ENCODE measurements around the gene GOLGA7B.

GOLGA7B gene

DNA sequence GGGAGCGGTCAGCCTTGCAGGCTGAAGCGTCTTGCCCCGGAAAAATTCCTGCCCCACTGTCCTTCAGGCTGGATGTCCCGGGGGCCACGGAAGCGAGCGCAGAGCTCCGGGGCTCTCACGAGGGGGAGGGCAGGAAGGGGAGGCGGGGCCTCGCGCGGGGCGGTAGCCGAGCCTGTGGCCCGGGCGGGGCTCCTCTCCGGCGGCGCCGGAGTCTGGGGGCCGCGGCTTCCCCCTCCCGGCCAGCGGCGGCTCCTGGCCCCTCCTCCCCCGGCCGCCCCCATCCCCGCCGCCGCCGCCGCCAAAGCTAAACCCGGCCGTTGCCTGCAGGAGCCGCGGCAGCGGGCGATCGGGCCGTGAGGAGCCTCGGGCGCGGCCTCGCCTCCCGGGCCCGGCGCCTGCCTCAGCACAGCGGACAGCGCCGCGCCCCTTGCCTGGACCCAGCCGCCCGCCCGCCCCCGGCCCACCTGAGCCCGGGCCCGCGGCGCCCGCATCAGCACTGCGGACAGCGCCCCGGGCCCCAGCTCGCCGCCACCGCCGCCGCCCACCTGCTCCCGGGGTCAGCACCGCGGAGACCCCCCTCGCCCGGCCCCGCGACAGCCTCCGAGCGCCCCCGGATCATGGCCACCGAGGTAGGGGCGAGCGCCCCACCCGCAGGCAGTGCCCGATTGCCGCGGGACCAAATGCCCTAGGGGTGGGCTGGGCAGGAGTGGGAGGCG lies at the start of gene GOLGA7B:
GOLGA7B (plus strand) TSS at position 157 of the 716 bp plus-strand sequence; CDS start at position 618, 461 bp downstream.
- peak; percentile 61 for DNase-seq

DNA sequence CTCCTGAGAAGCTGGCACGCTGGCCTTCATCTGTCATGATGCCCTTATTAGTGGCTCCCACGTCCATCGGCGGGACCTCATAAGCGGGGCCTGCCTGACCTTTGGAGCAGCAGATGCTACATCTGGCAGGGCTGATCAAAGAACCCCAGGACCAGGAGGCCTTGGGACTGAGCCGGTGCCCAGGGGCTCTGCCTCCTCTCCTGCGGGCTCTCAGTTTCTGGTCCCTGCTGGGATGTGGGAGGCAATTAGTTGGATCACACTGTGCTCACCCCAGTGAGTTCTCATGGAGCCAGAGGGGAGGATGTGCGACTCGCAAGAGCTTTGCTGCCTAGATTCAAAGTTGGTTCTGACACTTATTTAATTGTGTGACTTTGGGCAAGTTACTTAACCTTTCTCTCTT lies 49.2 kb upstream of the GOLGA7B start:
- DNase-seq: no peak

DNA sequence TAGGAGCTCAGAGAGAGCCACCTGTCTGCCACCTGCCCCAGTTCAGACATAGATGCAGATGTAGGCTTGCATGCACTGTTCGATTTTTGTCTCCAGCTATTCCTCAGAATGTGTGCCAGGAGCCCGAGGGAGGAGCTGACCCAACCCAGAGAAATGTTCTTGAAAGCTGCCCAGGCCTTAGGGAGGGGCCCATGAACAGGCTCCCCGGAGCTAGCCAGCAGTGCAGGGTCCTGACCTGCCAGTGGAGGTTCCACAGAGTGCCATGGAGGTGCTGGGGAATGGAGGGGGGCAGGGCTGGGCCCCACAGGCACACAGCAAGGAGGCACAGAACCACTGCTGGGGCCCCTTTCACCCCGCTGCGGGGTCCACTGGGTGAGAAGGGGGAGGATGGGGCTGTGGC lies 48.2 kb upstream of the GOLGA7B start:
- DNase-seq: no peak

DNA sequence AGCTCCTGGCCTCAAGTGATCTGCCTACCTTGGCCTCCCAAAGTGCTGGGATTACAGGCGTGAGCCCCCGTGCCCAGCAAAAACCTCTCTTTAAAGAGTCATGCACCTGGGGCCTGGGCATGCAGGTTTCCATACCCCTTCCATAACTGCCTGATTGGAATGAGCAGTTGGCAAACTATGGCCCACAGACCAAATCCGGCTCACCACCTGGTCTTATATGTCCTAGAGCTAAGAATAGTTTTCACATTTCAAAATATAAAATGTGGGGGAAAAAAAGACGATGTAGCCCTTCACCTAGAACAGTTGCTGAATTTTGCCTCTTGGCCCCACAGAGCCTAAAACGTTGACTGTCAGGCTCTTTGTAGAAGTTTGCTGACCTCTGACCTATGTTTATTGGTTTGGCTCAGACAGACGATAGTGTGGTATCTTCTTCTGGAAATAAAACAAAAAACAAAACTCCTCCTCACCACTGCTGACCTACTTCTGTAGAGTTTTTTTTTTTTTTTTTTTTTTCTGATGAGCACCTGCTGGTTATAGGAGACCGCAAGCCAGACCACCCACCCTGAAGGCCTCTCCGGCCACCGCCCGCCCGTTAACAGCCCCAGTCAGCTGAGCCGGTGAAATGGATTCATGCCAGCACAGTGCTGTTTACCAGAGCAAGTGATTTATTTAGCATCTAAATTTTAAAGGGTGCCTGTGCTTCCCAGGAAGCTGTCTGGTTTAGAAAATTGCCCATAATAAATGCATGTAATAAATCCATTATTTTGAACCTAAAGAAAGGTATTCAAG lies 44.4 kb upstream of the GOLGA7B start:
- DNase-seq: no peak

DNA sequence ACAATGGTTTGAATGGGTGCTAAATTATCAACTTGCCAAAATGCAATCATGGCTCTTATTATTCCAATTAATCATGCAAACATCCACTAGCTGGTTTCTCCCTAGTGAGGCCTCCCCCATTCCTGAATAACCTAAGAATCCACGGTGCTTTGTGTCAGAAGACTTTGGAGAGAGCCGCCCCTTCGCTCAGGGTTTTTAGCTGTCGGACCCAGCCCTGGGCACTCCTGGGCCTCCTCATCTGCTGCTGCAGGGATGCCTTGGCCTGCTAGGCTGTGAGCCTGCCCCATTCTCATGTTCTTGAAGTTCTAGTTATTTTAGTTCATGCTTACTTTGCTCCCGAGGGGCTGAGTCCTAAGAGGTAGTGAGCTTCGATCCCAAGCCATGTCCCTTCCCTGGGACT lies 43.7 kb upstream of the GOLGA7B start:
- no peak for DNase-seq

DNA sequence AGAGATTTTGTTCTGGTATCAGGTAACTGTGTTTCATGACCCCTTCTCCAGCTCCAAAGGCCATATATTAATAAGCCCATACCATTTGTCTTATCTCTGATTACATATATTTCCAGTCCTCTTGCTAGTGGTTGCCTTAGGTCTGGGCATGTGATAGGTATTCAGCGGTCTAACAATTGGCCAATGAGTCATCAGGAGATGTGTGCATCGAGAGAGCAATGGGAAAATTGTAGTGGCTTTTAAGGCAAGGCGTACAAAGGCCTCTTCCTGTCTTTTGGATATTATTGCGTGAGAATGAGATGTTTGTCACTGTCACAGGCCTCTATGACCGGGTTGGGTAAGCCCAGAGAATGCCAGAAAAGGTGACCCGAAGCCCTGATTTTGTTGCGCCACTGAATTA lies 39.2 kb upstream of the GOLGA7B start:
- DNase-seq: no peak

DNA sequence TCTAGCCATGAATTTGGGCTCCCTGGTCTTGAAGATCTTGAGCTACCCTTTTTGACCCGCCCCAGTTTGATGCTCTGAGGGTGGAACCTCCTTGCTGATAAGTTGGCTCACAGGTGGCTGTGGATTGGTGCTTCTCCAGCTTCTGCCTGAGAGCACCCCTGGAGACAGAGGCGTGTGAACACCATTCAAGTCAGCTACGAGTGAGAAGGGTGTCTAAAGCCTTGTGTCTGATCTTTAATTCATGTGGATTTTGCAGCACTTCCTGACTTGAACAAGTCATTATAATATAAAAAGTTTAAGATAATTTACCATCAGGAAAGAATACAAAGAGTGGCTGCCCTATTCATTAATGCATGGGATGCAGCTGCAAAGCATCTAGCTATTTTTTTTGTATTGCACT lies 37.7 kb upstream of the GOLGA7B start:
- DNase-seq: no peak

DNA sequence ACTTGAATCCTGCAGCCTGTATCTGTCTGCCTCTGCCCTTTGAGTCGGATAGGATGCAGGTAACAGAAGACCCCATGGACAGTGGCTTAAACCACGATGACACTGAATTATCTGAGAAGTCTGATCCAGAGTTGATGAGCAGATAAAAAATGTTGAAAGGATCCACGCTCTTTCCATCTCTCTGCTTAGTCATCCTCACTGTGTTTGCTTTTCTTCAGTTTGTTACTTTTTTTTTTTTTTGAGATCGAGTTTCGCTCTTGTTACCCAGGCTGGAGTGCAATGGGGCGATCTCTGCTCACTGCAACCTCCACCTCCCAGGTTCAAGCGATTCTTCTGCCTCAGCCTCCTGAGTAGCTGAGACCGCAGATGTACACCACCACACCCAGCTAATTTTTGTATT lies 36.9 kb upstream of the GOLGA7B start:
- no peak for DNase-seq

DNA sequence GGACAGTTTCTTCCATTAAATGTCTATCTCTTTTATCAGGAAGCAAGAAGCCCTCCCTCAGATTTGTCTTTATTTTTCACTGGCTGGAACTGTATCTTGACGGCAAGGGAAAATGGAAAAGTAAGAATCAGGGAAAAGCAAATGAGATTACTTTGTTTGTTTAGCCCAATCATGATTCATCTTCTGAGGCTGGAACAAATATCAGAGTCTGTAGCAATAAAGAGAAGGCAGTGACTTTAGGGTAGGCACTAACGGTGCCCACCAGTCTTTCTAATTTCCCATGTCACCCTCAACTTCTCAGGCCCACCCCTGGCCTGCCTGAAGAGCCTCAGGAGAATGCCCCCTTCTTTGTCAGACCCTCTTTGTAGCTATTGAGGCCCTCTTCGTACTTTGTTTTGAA lies 36.3 kb upstream of the GOLGA7B start:
- DNase-seq: no peak

DNA sequence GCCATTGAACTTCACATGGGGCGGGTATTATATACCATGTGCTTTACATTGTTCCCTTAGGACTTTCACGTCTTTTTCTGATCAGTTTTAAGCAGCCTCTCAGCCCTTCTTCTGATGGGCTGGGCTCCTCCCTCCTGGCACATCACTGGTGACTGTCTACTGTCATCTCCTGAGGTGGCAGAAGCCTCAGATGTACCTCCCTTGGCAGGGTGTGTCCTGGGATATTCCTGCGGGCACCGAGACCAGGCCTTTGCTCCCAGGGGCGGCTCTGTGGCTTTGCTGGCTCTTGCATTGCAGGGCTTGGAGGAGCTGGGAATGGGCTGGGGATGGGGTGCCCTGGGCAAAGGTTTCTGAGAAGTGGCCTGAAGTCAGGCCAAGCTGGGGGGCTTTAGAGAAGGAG lies 34.6 kb upstream of the GOLGA7B start:
- no peak for DNase-seq

DNA sequence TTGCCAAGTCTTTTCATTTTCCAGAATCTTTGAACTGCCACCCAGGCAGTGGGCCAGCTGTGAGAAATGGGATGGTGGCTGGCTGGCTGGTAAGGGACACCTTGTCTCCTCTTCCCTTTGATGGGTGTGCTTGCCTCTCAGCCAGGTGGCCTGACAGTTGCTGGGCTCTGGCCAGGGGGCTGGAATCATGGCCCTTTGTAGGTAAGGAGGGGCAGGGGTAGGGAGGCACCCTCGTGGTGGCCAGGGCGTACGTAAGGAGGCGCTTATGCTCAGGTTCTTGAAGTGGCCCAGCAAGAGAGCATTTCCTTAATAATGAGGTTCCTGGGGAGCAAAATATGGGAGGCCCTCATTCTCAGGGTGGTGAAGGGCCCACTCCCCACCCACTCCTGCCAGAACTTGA lies 33.0 kb upstream of the GOLGA7B start:
- no peak for DNase-seq

DNA sequence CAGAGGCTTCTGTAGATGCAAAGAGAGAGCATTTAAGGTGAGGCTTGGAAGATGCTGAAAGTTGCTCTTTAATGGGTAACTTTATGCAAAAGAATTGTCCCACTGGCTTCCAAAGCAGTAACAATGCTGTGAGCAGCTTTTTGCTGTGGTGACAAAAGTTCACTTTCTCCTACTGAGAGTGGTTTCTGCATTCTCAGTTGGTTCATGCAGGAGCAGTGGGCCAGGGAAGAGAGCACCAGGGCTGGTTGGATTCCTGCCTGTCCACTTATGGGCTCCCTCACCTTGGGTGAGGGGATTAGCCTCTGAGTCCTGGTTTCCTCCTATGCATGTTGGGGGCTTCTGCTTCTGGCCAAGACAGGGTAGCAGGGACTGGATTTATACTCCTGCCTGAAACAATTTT lies 31.1 kb upstream of the GOLGA7B start:
- no peak for DNase-seq

DNA sequence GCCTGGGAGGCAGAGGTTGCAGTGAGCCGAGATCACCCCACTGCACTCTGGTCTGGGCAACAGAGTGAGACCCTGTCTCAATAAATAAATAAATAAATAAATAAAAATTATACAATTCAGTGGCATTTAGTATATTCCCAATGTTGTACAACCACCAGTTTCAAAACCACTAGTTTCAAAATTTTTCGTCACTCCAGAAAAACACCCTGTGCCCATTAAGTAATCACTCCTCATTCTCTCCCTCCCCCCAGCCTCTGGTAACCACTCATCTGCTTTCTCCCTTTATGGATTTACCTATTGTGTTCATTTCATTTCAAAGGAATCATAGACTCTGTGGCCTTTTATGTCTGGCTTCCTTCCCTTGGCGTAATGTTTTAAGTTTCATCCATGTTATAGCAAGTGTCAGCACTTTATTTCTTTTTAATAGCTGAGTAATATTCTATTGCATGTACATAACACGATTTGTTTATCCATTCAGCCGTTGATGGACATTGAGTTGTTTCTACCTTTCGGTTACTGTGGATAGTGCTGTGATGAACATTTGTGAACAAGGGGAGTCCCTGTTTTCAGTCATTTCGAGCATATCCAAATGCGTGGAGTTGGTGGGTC lies 29.4 kb upstream of the GOLGA7B start:
- no peak for DNase-seq

DNA sequence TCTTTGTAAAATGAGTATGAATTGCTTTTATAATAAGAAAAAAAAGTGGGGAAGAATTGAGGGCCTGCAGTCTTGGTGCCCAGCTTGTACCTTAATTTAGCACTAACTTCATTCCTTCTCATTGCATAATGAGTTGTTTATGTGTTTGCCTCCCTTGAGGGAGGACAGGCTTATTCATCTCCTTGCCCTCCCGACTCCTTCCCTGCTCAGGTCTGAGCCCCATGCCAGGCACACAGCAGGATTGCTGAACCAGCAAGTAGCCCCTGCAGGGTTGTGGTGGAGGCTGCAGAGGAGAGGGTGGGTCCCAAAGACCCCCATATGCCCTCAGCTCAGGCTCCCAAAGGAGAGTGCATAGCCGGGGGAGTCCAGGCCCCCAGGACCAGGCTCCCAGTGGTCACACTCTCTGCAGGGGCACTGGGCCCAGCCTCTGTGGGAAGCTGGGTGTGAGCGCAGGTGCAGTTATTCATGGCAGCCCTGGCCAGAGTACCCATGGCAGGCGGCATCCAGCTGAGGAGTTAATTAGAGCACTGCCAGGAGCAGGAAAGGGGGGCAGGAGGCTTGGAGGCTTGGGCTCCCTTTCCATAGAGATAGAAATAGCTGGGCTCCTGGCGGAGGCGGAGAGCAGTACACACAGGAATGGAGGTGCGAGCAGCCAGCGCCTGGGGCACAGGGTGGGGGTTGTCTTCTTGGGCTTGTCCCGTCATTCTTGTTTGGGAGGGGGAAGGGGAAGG lies 28.2 kb upstream of the GOLGA7B start:
- DNase-seq: no peak

DNA sequence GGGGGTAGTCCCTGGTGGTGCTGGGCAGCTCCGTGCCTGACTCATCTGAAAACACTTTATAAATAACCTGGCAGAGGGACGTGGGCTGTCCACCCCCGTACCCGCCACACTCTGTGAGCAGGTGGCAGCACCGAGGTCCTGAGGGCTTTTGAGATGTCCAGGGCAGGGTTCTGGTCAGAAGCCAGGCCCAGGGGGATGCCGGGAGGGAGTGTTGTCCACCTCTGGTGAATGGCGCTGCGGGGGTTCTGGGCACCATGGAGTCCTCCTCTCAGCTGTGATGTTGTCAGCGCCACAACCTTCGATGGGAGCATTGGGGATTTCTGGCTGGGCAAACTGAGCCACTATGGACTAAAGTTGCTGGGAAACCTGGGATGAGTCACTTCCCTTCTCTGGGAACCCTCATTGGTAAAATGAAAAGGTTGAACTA lies 27.4 kb upstream of the GOLGA7B start:
- no peak for DNase-seq

DNA sequence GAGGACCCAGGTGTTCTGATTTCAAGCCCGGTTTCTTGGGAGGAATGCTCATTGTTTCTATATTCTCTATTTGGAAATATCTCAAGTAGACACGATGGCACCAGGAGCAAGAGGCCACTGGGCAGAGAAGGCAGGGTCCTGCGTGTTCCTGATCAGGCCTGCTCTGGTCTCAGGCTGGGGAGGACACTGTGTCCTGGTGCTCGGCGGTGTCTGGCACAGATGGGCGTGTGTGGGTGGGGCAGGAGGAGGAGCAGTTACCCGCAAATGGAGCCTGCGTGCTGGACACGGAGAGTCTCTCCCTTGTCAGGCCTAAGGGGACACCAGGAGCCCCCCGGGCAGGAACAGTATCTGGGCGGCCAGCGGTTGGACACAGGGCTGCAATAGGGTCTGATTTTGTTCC lies 25.9 kb upstream of the GOLGA7B start:
- DNase-seq: no peak

DNA sequence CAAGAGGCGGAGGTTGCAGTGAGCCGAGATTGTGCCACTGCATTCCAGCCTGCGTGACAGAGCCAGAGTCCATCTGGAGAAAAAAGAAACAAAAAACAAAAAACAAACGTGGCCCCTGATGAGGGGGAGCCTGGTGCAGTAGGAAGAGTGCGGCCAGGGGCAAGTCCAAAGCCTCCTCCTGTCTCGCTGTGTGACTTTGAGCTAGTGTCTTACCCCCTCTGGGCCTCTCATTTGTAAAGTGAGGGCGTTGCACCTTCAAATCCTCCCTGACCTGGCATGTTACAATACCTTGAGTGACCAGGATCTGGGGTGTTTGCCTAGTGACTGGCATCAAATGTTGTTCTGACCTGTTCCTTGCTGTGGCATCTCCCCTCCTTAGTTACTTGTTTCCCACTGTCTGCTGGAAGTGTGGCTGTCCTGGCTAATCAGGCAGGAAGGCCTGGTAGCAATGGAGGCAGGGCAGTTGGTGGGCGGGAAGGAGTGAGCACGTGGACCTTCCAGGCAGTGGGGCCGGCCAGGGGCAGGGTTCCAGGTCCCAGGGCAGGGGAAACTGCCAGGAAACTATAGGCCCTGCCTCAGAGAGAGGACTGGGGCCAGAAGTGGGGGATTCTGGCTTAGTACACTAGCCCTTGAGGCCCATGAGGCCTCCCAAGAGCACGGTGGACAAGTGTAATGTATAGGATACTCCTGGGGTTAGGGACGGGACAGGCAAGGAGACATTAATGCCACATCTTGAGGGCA lies 24.5 kb upstream of the GOLGA7B start:
- DNase-seq: no peak

DNA sequence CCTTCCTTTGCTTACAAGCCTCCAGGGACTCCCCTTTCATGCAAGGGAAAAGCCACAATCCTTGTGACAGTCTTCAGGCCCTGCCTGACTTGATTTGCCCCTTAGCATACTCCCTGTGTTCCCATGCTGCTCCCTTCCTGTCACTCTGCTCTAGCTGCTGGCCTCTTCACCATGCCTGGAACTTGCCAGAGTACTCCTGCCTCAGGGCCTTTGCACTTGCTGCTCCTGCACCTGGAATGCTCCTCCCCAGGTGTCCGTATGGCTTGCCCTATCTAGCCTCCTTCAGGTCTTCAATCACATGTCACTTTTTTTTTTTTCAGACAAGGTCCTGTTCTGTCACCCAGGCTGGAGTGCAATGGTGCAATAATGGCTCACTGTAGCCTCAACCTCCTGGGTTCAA lies 22.8 kb upstream of the GOLGA7B start:
- no peak for DNase-seq

DNA sequence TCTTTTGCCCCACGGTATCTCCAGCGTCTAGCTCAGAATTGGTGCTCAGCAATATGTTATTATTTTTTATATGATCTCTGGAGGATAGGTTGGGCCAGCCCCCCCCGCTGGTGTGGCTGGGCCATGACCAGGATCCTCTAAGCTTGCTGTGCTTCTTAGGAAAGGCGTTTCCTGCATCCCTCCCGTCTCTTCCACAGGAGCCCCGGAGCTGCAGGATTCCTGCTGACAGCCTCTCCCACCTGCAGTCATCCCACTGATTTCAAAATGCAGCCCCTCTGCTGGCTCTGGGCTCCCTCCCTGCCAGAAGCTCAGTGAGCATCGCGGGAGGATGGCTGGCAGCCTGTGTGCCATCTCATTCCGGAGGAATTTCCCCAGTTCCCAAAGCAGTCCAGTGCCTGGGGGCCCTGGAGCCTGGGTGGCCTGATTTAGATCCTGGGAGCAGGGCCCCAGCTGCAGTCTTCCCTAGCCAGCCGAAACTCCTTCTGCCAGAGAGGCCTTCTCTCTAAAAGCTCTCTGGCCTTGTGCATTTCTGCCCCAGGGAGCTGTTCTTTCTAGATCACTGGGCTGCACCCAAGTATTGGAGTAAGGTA lies 21.8 kb upstream of the GOLGA7B start:
- DNase-seq: no peak

DNA sequence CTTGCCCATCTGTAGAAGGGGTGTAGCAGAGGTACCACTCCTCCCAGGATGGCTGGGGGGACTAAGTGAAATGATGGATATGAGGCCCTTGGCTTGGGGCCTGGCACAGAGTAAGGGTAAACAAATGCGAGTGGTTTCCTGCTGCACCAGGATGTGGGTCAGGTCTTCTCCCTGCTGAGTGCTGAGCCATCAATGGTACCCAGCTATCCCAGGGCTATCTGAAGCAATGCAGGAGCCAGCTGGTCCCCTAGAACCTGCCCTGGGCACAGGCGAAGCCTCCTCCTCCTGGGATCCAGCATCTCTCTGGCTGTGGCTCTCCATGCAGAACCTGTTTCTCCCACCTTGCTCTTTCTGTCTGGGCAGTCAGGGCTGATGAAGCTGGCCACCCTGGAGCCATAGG lies 20.9 kb upstream of the GOLGA7B start:
- DNase-seq: no peak

DNA sequence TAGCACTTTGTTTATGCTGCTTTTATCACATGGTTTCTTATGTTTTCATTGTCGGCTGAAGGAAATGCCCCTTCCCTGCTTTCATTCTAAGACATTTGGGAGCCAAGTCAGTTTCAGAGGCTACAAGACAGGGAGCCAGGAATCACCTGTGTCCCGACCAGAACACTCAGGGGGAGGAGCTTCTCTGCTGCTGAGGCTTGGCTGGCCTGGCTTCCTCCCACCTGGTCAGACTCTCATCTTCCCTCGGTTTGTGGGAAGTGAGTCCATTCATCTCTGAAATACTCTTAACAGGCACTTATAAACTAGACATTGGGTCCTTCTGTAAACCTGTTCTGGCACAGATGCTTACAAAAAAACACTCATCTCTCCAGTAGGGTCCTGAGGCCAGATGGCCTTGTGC lies 19.6 kb upstream of the GOLGA7B start:
- DNase-seq: no peak

DNA sequence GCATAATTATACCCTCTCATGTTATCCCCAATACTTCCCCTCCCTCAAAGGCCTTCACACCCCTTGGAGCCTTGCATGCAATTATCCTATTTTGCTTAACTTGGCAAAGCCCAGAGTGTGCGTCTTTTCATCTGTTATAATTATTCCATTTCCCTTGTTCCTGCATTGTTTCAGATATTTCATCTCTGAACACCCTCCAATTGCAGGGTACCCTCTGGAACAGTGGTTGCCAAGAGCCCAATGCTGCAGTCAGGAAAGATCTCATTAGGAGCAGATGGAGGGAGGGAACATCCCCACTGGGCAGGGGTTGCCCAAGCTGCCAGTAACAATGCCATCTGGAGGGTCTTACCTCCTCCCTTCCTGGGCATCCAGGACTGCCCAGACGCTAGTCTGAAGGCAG lies 18.4 kb upstream of the GOLGA7B start:
- no peak for DNase-seq

All from stimulated activated naive CD4-positive, alpha-beta T cell treated with Interleukin-2 at 50 U/mL for 16 hours (primary cell).